Right atrium auricular region (tissue), 2 donors: ENCODE results near the gene POLR1E. TPM values are rescaled to one million over a fixed set of nuclear protein-coding genes. Genes with fewer than 3 reads are reported as not detected.

Experiments
- DNase-seq: peaks from one replicate; pipeline ENCODE4 v3.0.0-alpha.2; 2019; ENCODE audit warnings: low spot score
- H3K27ac ChIP-seq, 2 donors: fragments of 200-600 bp; sonication (generic); 1 replicate in 1 of 2; 2 replicates in 1 of 2; pipeline ENCODE4 v1.5.1; 2016 to 2019
- H3K27me3 ChIP-seq, 2 donors: fragments of 200-600 bp; sonication (generic); one replicate each; pipeline versions ENCODE4 v1.5.1 to v1.6.0; 2017 to 2019
- H3K36me3 ChIP-seq: fragments of 200-600 bp; sonication (generic); one replicate; pipeline ENCODE4 v1.5.1; 2016
- H3K4me1 ChIP-seq, 2 donors: fragments of 200-600 bp; sonication (generic); one replicate each; pipeline versions ENCODE4 v1.5.1 to v1.6.0; 2017 to 2019
- H3K4me3 ChIP-seq, 2 donors: fragments of 200-600 bp; sonication (generic); 1 replicate in 1 of 2; 2 replicates in 1 of 2; pipeline ENCODE4 v1.5.1; 2017 to 2019; ENCODE audit warnings: mild to moderate bottlenecking in 1 of 2, moderate library complexity in 1 of 2
- H3K9me3 ChIP-seq, 2 donors: fragments of 200-600 bp; sonication (generic); one replicate each; pipeline ENCODE4 v1.5.1; 2019
- total RNA-seq, 2 donors: library from RNA; depleted of rRNA; stranded (reverse); fragments of >200 nt; gene quantifications; one replicate each; pipeline ENCODE4 v1.1.0, GENCODE V29; 2016
- TF ChIP-seq, protein P1 (sequence below), 2 donors: fragments of 200-600 bp; sonication (generic); IDR thresholded peaks; one replicate each; pipeline ENCODE4 v1.5.1; 2019; ENCODE audit warnings: antibody characterized with exemption in 2 of 2

POLR1E gene
- total RNA-seq, 2 donors from 2014 or later, result 9.6 to 13.3 TPM

GRCh38 chr9:37514999-37515398 is 29.3 kb downstream of the POLR1E start:
- Histone ChIP-seq H3K9me3 (no peaks in the 10 kb centered on the region), H3K4me1 (no peaks in the 10 kb centered on the region), H3K36me3 (peaks cover 10% of the 10 kb centered on the region), H3K4me3 (no peak overlapping the region), H3K27me3 (no peaks in the 10 kb centered on the region), H3K27ac (no peak overlapping the region)
- no peak for DNase-seq
- TF ChIP-seq, protein P1, sequence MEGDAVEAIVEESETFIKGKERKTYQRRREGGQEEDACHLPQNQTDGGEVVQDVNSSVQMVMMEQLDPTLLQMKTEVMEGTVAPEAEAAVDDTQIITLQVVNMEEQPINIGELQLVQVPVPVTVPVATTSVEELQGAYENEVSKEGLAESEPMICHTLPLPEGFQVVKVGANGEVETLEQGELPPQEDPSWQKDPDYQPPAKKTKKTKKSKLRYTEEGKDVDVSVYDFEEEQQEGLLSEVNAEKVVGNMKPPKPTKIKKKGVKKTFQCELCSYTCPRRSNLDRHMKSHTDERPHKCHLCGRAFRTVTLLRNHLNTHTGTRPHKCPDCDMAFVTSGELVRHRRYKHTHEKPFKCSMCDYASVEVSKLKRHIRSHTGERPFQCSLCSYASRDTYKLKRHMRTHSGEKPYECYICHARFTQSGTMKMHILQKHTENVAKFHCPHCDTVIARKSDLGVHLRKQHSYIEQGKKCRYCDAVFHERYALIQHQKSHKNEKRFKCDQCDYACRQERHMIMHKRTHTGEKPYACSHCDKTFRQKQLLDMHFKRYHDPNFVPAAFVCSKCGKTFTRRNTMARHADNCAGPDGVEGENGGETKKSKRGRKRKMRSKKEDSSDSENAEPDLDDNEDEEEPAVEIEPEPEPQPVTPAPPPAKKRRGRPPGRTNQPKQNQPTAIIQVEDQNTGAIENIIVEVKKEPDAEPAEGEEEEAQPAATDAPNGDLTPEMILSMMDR (IDR thresholded peaks at IDR 0.05), result no peak

- no peaks in the 10 kb centered on the region for H3K4me1 ChIP-seq
- no peak overlapping the region for H3K4me3 ChIP-seq
- no peak overlapping the region for H3K27ac ChIP-seq
- no peak for DNase-seq
- TF ChIP-seq, protein P1 (IDR thresholded peaks at IDR 0.05), result no peak
- H3K9me3 ChIP-seq, result no peaks in the 10 kb centered on the region
- no peaks in the 10 kb centered on the region for H3K27me3 ChIP-seq
- H3K36me3 ChIP-seq, result peaks cover 10% of the 10 kb centered on the region
These were observed 30.0 kb downstream of the POLR1E start for GRCh38 chr9:37515620-37516258.

- H3K9me3 ChIP-seq, result no peaks in the 10 kb centered on the region
- H3K4me1 ChIP-seq, result no peaks in the 10 kb centered on the region
- no peak for DNase-seq
- H3K27ac ChIP-seq, result no peak overlapping the region
- TF ChIP-seq, protein P1 (IDR thresholded peaks at IDR 0.05), result no peak
- peaks cover 22% of the 10 kb centered on the region for H3K36me3 ChIP-seq
- H3K4me3 ChIP-seq, result no peak overlapping the region
- H3K27me3 ChIP-seq, result no peaks in the 10 kb centered on the region
These were observed 32.2 kb downstream of the POLR1E start for GRCh38 chr9:37517923-37518322.

GRCh38 chr9:37520641-37521040 is 34.9 kb downstream of the POLR1E start:
- Histone ChIP-seq H3K36me3 (peaks cover 34% of the 10 kb centered on the region), H3K27me3 (no peaks in the 10 kb centered on the region), H3K27ac (no peak overlapping the region), H3K4me1 (no peaks in the 10 kb centered on the region), H3K9me3 (no peaks in the 10 kb centered on the region), H3K4me3 (no peak overlapping the region)
- TF ChIP-seq, protein P1 (IDR thresholded peaks at IDR 0.05), result no peak
- no peak for DNase-seq

- TF ChIP-seq, protein P1 (IDR thresholded peaks at IDR 0.05), result no peak
- peaks cover 29% of the 10 kb centered on the region for H3K36me3 ChIP-seq
- H3K4me1 ChIP-seq, result no peaks in the 10 kb centered on the region
- H3K4me3 ChIP-seq, result no peak overlapping the region
- no peaks in the 10 kb centered on the region for H3K9me3 ChIP-seq
- no peaks in the 10 kb centered on the region for H3K27me3 ChIP-seq
- DNase-seq, result no peak
- H3K27ac ChIP-seq, result no peak overlapping the region
These were observed 35.4 kb downstream of the POLR1E start for GRCh38 chr9:37521111-37521510.

DNA sequence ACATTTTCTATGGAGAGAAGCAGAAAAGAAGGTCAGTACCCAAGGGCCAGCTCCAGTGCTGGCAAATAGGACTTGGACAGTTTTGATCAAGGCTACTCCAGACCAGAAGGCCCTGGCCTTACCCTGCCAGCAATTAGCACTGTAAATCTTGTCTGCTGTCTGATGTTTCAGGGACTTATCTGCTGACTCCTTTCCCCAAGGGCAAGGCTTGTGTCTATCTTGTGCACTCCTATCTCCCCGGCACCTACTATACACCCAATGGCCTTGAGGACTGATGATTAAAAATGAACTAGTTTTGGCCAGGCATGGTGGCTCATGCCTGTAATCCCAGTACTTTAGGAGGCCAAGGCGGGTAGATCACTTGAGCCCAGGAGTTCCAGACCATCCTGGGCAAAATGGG is 37.2 kb downstream of the POLR1E start:
- TF ChIP-seq, protein P1 (IDR thresholded peaks at IDR 0.05), result no peak
- no peak for DNase-seq
- H3K27me3 ChIP-seq, result no peaks in the 10 kb centered on the region
- no peaks in the 10 kb centered on the region for H3K4me1 ChIP-seq
- peaks cover 29% of the 10 kb centered on the region for H3K36me3 ChIP-seq
- no peak overlapping the region for H3K4me3 ChIP-seq
- H3K9me3 ChIP-seq, result no peaks in the 10 kb centered on the region
- H3K27ac ChIP-seq, result no peak overlapping the region
